Neural progenitor cell (in vitro differentiated cells): ENCODE data around the gene ADAMTS6. TPM values are rescaled to one million over a fixed set of nuclear protein-coding genes. Genes with fewer than 3 reads are reported as not detected.

ENCODE experiments used
- DNase-seq: peaks from one replicate; pipeline ENCODE4 v3.0.0-alpha.2; 2016; ENCODE audit warnings: low spot score
- H2AFZ ChIP-seq: fragments of 200-600 bp; sonication (generic); replicated peaks from 2 replicates; pipeline ENCODE4 v1.6.1; 2016; ENCODE audit warnings: antibody characterized with exemption
- H3F3A ChIP-seq: fragments of 200-600 bp; sonication (generic); 2 replicates; pipeline ENCODE4 v1.6.1; 2016; ENCODE audit warnings: antibody characterized with exemption, low read depth
- H3K27ac ChIP-seq: fragments of 200-600 bp; sonication (generic); 2 replicates; pipeline ENCODE4 v1.5.1; 2016; ENCODE audit warnings: mild to moderate bottlenecking
- H3K27me3 ChIP-seq: fragments of 200-600 bp; sonication (generic); 2 replicates; pipeline ENCODE4 v1.6.1; 2016; ENCODE audit warnings: mild to moderate bottlenecking, moderate library complexity
- H3K36me3 ChIP-seq: fragments of 200-600 bp; sonication (generic); 2 replicates; pipeline ENCODE4 v1.5.1; 2016
- H3K4me1 ChIP-seq: fragments of 200-600 bp; sonication (generic); 2 replicates; pipeline ENCODE4 v1.6.1; 2016; ENCODE audit warnings: mixed run types
- H3K4me2 ChIP-seq: fragments of 200-600 bp; sonication (generic); 2 replicates; pipeline ENCODE4 v1.6.1; 2016
- H3K4me3 ChIP-seq: fragments of 200-600 bp; sonication (generic); 2 replicates; pipeline ENCODE4 v1.5.1; 2016
- H3K79me2 ChIP-seq: fragments of 200-600 bp; sonication (generic); 2 replicates; pipeline ENCODE4 v1.6.1; 2016; ENCODE audit warnings: low read depth
- H3K9ac ChIP-seq: fragments of 200-600 bp; sonication (generic); 2 replicates; pipeline ENCODE4 v1.6.1; 2016
- H3K9me3 ChIP-seq: fragments of 200-600 bp; sonication (generic); 2 replicates; pipeline ENCODE4 v1.5.1; 2016; ENCODE audit warnings: low read depth
- H4K20me1 ChIP-seq: fragments of 200-600 bp; sonication (generic); 2 replicates; pipeline ENCODE4 v1.6.1; 2016; ENCODE audit warnings: low read depth
- H3K27ac Mint-ChIP-seq: 3 replicates; pipeline ENCODE4 v1.8.0; 2021; ENCODE audit warnings: mixed read lengths
- H3K27me3 Mint-ChIP-seq: 2 replicates; pipeline ENCODE4 v1.8.0; 2022; ENCODE audit warnings: low read depth, mild to moderate bottlenecking, inconsistent platforms, moderate library complexity, mixed read lengths; ENCODE audit not compliant: insufficient read depth
- H3K36me3 Mint-ChIP-seq: 3 replicates; pipeline ENCODE4 v1.8.0; 2021; ENCODE audit warnings: mixed read lengths
- H3K4me1 Mint-ChIP-seq: 3 replicates; pipeline ENCODE4 v1.8.0; 2021; ENCODE audit warnings: mixed read lengths
- H3K4me3 Mint-ChIP-seq: 3 replicates; pipeline ENCODE4 v1.8.0; 2021; ENCODE audit warnings: mild to moderate bottlenecking, moderate library complexity, mixed read lengths
- H3K9me3 Mint-ChIP-seq: 3 replicates; pipeline ENCODE4 v1.8.0; 2020; ENCODE audit warnings: mixed read lengths
- CTCF ChIP-seq: fragments of 200-600 bp; sonication (generic); IDR thresholded peaks from 2 replicates; pipeline ENCODE4 v1.5.1; 2017; ENCODE audit warnings: antibody characterized with exemption, mild to moderate bottlenecking
- EZH2 ChIP-seq: fragments of 200-600 bp; sonication (generic); IDR thresholded peaks from 2 replicates; pipeline ENCODE4 v1.6.1; 2017; ENCODE audit warnings: antibody characterized with exemption, mild to moderate bottlenecking, moderate library complexity
- EZH2phosphoT487 ChIP-seq: fragments of 200-600 bp; sonication (generic); IDR thresholded peaks from 2 replicates; pipeline ENCODE4 v1.6.1; 2017; ENCODE audit warnings: antibody characterized with exemption
- total RNA-seq: library from RNA; depleted of rRNA; stranded (reverse); fragments of >200 nt; gene quantifications from 2 replicates; pipeline ENCODE4 v1.2.3, GENCODE V29; 2015; ENCODE audit warnings: low replicate concordance

Gene ADAMTS6
- total RNA-seq, 1 donor from 2014 or later = 14.3 TPM

- Mint-ChIP-seq H3K9me3 (peaks cover 22% of the 10 kb centered on the region), H3K36me3 (no peaks in the 10 kb centered on the region)
Measured at GRCh38 chr5:65338606-65339151, 143.0 kb downstream of the ADAMTS6 start.

GRCh38 chr5:65334077-65334476 is 147.6 kb downstream of the ADAMTS6 start:
- Histone ChIP-seq H4K20me1 (no peaks in the 10 kb centered on the region), H3K4me3 (no peak overlapping the region), H3K9me3 (no peaks in the 10 kb centered on the region), H3K27me3 (no peaks in the 10 kb centered on the region), H3K36me3 (no peaks in the 10 kb centered on the region), H3K4me2 (no peak overlapping the region), H3K27ac (no peak overlapping the region), H3K4me1 (no peaks in the 10 kb centered on the region), H3F3A (no peaks in the 10 kb centered on the region), H3K9ac (no peak overlapping the region), H3K79me2 (no peaks in the 10 kb centered on the region), H2AFZ (no peak overlapping the region)
- DNase-seq = no peak
- TF ChIP-seq CTCF (no peak), EZH2 (no peak), EZH2phosphoT487 (no peak)
- H3K27me3 Mint-ChIP-seq = peaks cover 2% of the 10 kb centered on the region
- no peak overlapping the region for H3K27ac Mint-ChIP-seq
- H3K9me3 Mint-ChIP-seq = no peaks in the 10 kb centered on the region
- H3K36me3 Mint-ChIP-seq = no peaks in the 10 kb centered on the region
- no peak overlapping the region for H3K4me3 Mint-ChIP-seq
- H3K4me1 Mint-ChIP-seq = no peaks in the 10 kb centered on the region

More at GRCh38 chr5:65338606-65339151, 143.0 kb downstream of the ADAMTS6 start:
- Histone ChIP-seq H3K36me3 (no peaks in the 10 kb centered on the region), H3K27me3 (no peaks in the 10 kb centered on the region), H2AFZ (no peak overlapping the region), H3K4me3 (no peak overlapping the region), H3K79me2 (no peaks in the 10 kb centered on the region), H3K9me3 (no peaks in the 10 kb centered on the region), H3K9ac (no peak overlapping the region), H4K20me1 (no peaks in the 10 kb centered on the region), H3K4me2 (no peak overlapping the region), H3F3A (no peaks in the 10 kb centered on the region), H3K27ac (no peak overlapping the region), H3K4me1 (no peaks in the 10 kb centered on the region)
- Mint-ChIP-seq H3K4me3 (no peak overlapping the region), H3K27me3 (peaks cover 2% of the 10 kb centered on the region), H3K27ac (no peak overlapping the region), H3K4me1 (no peaks in the 10 kb centered on the region)
- no peak for TF ChIP-seq EZH2phosphoT487
- TF ChIP-seq EZH2 = no peak
- no peak for TF ChIP-seq CTCF
- no peak for DNase-seq

GRCh38 chr5:65332591-65332990 is 149.1 kb downstream of the ADAMTS6 start:
- Histone ChIP-seq H3K9me3 (no peaks in the 10 kb centered on the region), H3K79me2 (no peaks in the 10 kb centered on the region), H3F3A (no peaks in the 10 kb centered on the region), H3K27me3 (no peaks in the 10 kb centered on the region), H3K27ac (no peak overlapping the region), H3K9ac (no peak overlapping the region), H3K4me3 (no peak overlapping the region), H3K36me3 (no peaks in the 10 kb centered on the region), H4K20me1 (no peaks in the 10 kb centered on the region), H3K4me1 (no peaks in the 10 kb centered on the region), H3K4me2 (no peak overlapping the region), H2AFZ (no peak overlapping the region)
- Mint-ChIP-seq H3K27me3 (no peaks in the 10 kb centered on the region), H3K4me1 (no peaks in the 10 kb centered on the region), H3K4me3 (no peak overlapping the region), H3K9me3 (no peaks in the 10 kb centered on the region), H3K27ac (no peak overlapping the region), H3K36me3 (no peaks in the 10 kb centered on the region)
- TF ChIP-seq CTCF (no peak), EZH2phosphoT487 (no peak), EZH2 (no peak)
- peak; percentile 3 for DNase-seq
